ENCODE results near the gene ARID5B. TPM values are rescaled to one million over a fixed set of nuclear protein-coding genes. Genes with fewer than 3 reads are reported as not detected.

ARID5B gene
- total RNA-seq, 1 donor from 2014 or later, result 22.8 TPM

DNA sequence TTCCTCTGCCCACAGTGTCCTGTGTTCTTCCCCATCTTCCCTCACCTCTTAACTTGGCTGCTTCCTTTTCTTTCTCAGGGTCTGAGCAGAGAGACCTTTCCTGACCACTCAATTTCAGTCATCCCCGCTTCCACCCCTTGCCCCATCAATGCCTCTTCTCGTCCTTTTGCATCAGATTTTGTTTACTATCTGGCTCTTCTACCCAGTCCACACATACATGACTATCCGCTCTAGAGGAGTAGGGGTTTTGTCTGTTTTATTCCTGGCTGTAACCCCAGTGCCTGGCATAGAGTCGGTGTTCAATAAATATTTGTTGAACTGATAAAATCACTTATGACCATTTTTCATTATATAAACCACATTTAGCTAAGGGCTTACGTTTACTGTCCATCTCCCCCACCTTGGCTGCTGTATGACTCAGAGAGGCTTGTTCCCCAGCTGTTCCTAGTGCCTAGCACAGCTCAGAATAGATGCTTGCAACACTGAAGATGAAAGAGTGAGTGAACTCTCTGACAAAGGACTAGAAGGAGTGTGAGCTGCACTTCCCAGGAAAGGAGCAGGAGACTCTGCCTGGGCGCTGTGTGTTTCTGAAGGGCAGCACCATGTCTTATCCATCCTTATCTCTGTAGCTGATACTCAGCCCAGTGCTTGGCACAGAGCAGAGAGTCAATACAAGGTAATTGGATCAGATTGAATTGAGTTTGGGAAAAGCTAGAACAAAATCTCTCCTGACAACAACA, 21.9 kb downstream of the ARID5B start:
- H3K4me3 ChIP-seq (ENCODE audit: low read depth, low read length), result no peak overlapping the region
- no peak for DNase-seq (ENCODE audit: low read depth)

DNA sequence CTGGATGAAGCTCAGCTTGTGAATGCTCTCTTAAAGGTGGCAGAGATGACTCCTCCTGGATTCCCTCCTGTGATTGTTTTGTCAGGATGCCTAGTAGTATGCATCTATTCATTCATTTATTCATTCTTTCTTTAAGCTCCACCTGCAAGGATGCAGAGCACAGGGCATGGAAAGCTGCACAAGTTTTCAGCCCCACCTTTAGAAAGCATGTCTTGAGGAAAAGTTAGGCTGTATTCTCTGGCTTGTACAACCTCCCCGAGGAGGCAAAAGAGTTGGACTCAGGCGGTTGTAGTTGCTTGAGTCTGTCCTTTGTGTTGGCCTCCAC, 22.4 kb downstream of the ARID5B start:
- TF ChIP-seq, protein P1, sequence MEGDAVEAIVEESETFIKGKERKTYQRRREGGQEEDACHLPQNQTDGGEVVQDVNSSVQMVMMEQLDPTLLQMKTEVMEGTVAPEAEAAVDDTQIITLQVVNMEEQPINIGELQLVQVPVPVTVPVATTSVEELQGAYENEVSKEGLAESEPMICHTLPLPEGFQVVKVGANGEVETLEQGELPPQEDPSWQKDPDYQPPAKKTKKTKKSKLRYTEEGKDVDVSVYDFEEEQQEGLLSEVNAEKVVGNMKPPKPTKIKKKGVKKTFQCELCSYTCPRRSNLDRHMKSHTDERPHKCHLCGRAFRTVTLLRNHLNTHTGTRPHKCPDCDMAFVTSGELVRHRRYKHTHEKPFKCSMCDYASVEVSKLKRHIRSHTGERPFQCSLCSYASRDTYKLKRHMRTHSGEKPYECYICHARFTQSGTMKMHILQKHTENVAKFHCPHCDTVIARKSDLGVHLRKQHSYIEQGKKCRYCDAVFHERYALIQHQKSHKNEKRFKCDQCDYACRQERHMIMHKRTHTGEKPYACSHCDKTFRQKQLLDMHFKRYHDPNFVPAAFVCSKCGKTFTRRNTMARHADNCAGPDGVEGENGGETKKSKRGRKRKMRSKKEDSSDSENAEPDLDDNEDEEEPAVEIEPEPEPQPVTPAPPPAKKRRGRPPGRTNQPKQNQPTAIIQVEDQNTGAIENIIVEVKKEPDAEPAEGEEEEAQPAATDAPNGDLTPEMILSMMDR (conservative IDR thresholded peaks at IDR 0.05; ENCODE audit: low read depth, low read length), result no peak
- DNase-seq (ENCODE audit: low read depth), result no peak
- no peak overlapping the region for H3K4me3 ChIP-seq (ENCODE audit: low read depth, low read length)

More for the DNA sequence above, 21.9 kb downstream of the ARID5B start:
- TF ChIP-seq, protein P1 (conservative IDR thresholded peaks at IDR 0.05; ENCODE audit: low read depth, low read length), result no peak

DNA sequence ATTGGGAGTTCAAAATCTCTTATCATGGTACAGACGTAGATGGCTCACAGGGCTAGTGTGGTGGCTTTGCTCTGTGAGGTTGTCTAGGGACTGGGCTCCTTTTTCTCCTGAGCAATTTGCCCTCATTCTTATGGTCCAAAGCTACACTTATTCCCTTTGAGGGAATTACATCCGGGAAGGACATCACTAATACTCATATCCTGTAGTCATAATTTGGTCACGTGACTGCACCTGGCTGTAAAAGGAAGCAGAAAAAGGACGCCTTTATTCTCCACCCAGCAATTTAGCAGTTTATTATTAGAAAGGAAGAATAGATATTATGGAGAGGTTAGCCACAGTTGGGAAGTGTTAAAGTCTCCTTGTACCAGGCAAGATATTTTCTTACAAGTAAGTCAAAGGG, 28.1 kb downstream of the ARID5B start:
- H3K4me3 ChIP-seq (ENCODE audit: low read depth, low read length), result no peak overlapping the region
- TF ChIP-seq, protein P1 (conservative IDR thresholded peaks at IDR 0.05; ENCODE audit: low read depth, low read length), result no peak
- DNase-seq (ENCODE audit: low read depth), result no peak

DNA sequence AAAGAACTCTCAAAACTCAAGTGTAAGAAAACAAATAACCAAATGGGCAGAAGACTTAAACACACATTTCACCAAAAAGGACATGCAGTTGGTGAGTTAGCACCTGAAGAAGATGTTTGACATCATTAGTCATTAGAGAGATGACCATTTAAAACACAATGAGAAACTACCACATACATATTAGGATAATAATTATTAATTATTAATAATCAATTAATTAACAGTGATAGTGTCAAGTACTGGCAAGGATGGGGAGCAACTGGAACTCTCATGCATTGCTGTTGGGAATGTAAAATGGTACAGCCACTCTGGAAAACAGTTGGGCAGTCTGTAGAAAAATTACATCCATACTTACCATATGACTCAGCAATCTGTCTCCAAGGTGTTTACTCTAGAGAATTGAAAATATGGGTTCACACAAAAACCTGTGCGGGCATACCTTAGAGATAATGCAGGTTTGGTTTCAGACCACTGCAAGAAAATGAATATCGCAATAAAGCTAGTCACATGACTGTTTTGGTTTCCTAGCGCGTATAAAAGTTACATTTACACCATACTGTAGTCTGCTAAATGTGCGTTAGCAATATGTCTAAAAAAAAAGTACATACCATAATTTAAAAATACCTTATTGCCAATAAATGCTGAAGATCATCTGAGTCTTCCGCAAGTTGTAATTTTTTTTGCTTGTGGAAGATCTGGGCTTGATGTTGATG, 30.3 kb downstream of the ARID5B start:
- TF ChIP-seq, protein P1 (conservative IDR thresholded peaks at IDR 0.05; ENCODE audit: low read depth, low read length), result no peak
- H3K4me3 ChIP-seq (ENCODE audit: low read depth, low read length), result no peak overlapping the region
- no peak for DNase-seq (ENCODE audit: low read depth)

DNA sequence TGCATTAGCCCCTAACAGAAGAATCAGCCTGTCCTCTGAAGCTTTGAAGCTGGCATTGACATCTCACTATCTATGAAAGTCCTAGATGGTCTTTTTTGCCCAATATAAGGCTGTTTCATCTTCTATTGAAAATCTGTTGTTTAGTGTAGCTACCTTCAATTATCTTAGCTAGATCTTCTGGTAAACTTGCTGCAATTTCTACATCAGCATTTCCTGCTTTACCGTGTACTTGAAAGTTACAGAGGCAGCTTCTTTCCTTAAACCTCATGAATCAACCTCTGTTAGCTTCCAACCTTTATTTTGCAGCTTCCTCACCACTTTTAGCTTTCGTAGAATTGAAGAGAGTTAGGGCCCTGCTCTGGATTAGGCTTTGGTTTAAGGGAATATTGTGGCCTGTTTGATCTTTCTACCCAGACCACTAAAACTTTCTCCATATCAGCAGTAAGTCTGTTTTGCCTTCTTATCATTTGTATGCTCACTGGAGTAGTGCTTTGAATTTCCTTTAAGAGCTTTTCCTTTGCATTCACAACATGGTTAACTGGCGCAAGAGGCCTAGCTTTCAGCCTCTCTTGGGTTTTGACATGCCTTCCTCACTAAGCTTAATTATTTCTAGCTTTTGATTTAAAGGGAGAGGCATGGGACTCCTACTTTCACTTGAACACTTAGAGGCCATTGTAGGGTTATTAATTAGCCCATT, 32.5 kb downstream of the ARID5B start:
- TF ChIP-seq, protein P1 (conservative IDR thresholded peaks at IDR 0.05; ENCODE audit: low read depth, low read length), result no peak
- DNase-seq (ENCODE audit: low read depth), result no peak
- H3K4me3 ChIP-seq (ENCODE audit: low read depth, low read length), result no peak overlapping the region

DNA sequence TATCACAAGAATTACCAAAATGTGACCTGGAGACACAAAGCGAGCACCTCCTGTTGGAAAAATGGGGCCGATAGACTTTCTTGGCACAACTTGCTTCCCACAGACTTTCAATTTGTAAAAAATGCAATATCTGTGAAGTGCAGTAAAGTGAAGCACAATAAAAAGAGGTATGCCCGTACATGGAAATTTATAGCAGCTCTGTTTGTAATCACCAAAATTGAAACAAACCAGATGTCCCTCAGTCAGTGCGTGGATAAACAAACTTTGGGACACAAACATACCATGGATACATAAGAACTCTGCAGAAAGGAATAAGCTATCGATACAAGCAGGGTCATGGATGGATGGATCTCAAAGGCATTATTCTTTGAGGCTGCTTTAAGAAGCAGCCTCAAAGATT, 33.6 kb downstream of the ARID5B start:
- no peak overlapping the region for H3K4me3 ChIP-seq (ENCODE audit: low read depth, low read length)
- DNase-seq (ENCODE audit: low read depth), result no peak
- TF ChIP-seq, protein P1 (conservative IDR thresholded peaks at IDR 0.05; ENCODE audit: low read depth, low read length), result no peak
